Effector CD8-positive, alpha-beta T cell (primary cell): Measurements from ENCODE around the gene ITIH5.
"Not testable (repeated sequence)": the region's sequence is repeated elsewhere in the genome, so short reads cannot be mapped to it uniquely, and the experiment has no call there.

ENCODE experiments used
- DNase-seq: peaks from one replicate; lab custom pipeline; 2025; lab: John Stamatoyannopoulos, UW
- total RNA-seq, 4 experiments: gene quantifications; one replicate each; lab custom pipeline; 2026; lab: John Stamatoyannopoulos, UW

The ITIH5 gene
- 0 to 0.18 (median 0.06) reads per million in 4 experiments for total RNA-seq

GRCh38 chr10:7666253-7667023 lies at the start of gene ITIH5:
ITIH5 (minus strand) TSS chr10:7666966; CDS start chr10:7666892, 74 bp downstream.
- DNase-seq = no peak

GRCh38 chr10:7715515-7715914 lies 48.7 kb upstream of the ITIH5 start:
- DNase-seq = no peak

GRCh38 chr10:7711075-7711474 lies 44.3 kb upstream of the ITIH5 start:
- not testable (repeated sequence) for DNase-seq

- no peak for DNase-seq
Measured at GRCh38 chr10:7710446-7710845, 43.7 kb upstream of the ITIH5 start.

GRCh38 chr10:7708832-7709231 lies 42.1 kb upstream of the ITIH5 start:
- DNase-seq = no peak

GRCh38 chr10:7707858-7708622 lies 41.3 kb upstream of the ITIH5 start:
- DNase-seq = no peak

- DNase-seq = no peak
Measured at GRCh38 chr10:7707102-7707501, 40.3 kb upstream of the ITIH5 start.

- no peak for DNase-seq
Measured at GRCh38 chr10:7706534-7707073, 39.8 kb upstream of the ITIH5 start.

GRCh38 chr10:7705341-7705740 lies 38.6 kb upstream of the ITIH5 start:
- no peak for DNase-seq

GRCh38 chr10:7704071-7705016 lies 37.6 kb upstream of the ITIH5 start:
- no peak for DNase-seq

- no peak for DNase-seq
Measured at GRCh38 chr10:7703140-7703539, 36.4 kb upstream of the ITIH5 start, which contains the start of gene ITIH2. ITIH2 (plus strand) TSS chr10:7703316; CDS start chr10:7703435, 119 bp downstream.

- no peak for DNase-seq
Measured at GRCh38 chr10:7702288-7702812, 35.6 kb upstream of the ITIH5 start.

GRCh38 chr10:7701158-7701742 lies 34.5 kb upstream of the ITIH5 start:
- no peak for DNase-seq

GRCh38 chr10:7700577-7701125 lies 33.9 kb upstream of the ITIH5 start:
- DNase-seq = no peak

GRCh38 chr10:7697426-7697825 lies 30.7 kb upstream of the ITIH5 start:
- no peak for DNase-seq

GRCh38 chr10:7696545-7696944 lies 29.8 kb upstream of the ITIH5 start:
- no peak for DNase-seq

GRCh38 chr10:7693194-7693593 lies 26.4 kb upstream of the ITIH5 start:
- not testable (repeated sequence) for DNase-seq

- DNase-seq = not testable (repeated sequence)
Measured at GRCh38 chr10:7692368-7692767, 25.6 kb upstream of the ITIH5 start.

- not testable (repeated sequence) for DNase-seq
Measured at GRCh38 chr10:7690885-7691597, 24.3 kb upstream of the ITIH5 start.

GRCh38 chr10:7689591-7689990 lies 22.8 kb upstream of the ITIH5 start:
- DNase-seq = no peak
